Vagina (tissue), 2 donors: Measurements from ENCODE around the gene ARMC5.

ENCODE experiments used
- CTCF ChIP-seq, 3 experiments: fragments of 450-650 bp in 2 of 3; fragments of 200-600 bp in 1 of 3; sonication (generic) in 1 of 3; IDR thresholded peaks; one replicate each; pipeline ENCODE4 v1.5.1; 2017 to 2019; ENCODE audit warnings: antibody characterized with exemption in 3 of 3, mild to moderate bottlenecking in 2 of 3, moderate library complexity in 2 of 3
- POLR2A ChIP-seq, 2 donors: fragments of 450-650 bp; IDR thresholded peaks; one replicate each; pipeline ENCODE4 v1.6.1; 2017; ENCODE audit warnings: antibody characterized with exemption in 2 of 2, mild to moderate bottlenecking in 2 of 2, moderate library complexity in 2 of 2

GRCh38 chr16:31439519-31439918 is 19.8 kb upstream of the ARMC5 start:
- TF ChIP-seq POLR2A (IDR thresholded peaks at IDR 0.05) = no peak
- no peak for TF ChIP-seq CTCF (IDR thresholded peaks at IDR 0.05)
